ENCODE data around the gene ITGA2. TPM values are rescaled to one million over a fixed set of nuclear protein-coding genes. Genes with fewer than 3 reads are reported as not detected.

ITGA2 gene
- total RNA-seq, 2 experiments from 2014 or later = 4.3 to 4.8 TPM

DNA sequence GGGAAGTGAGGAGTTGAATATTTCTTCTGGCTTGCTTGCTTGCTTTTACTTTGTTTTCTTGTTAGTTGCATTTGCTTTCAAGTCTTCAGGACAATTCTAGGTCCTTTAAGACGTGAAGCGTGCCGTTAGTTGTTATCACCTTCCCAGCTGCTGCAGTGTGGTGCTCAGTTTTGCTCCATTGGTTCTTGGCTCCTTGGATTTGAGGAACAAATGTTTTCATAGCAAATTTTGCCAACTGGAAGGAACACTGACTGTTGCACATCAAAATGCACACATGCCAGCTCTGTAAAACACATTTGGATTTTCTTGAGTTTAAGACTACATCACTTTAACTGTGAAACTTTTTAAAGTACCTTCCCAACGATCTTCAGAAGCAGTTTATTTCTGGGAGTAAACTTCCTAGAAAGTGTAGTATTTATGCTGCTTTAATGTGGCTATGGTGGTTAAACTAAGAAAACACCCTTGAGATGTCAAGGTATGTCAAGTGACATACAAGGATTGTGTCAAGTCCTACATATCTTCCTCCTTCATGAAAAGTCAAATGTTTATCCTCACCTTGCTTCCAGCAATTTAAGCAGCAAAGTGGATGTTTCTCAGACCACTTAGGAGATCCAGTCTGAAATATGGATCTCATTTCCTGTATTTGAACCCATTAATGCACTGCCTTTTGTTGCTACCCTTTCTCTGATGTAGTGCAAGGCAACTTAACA, 95.5 kb downstream of the ITGA2 start:
- DNase-seq (no peak), ATAC-seq (peak; percentile 28)
- H3K36me3 Mint-ChIP-seq (ENCODE audit: low read depth) = peaks cover 48% of the 10 kb centered on the region
- H3K4me1 Mint-ChIP-seq (ENCODE audit: low read depth) = peaks cover 74% of the 10 kb centered on the region
- H3K27me3 Mint-ChIP-seq (ENCODE audit: low read depth) = no peaks in the 10 kb centered on the region
- H3K9me3 Mint-ChIP-seq (ENCODE audit: insufficient read depth) = peaks cover 9% of the 10 kb centered on the region
- H3K27ac Mint-ChIP-seq = peak overlapping the region; percentile 56
- CTCF ChIA-PET = no interaction called here
- POLR2A ChIA-PET = interaction anchor here (0.6 kb wide), 1 partner anchor 128 kb away, joined by 4 read pairs; no protein-coding TSS in a partner anchor
- peak overlapping the region; percentile 36 for H3K4me3 Mint-ChIP-seq

DNA sequence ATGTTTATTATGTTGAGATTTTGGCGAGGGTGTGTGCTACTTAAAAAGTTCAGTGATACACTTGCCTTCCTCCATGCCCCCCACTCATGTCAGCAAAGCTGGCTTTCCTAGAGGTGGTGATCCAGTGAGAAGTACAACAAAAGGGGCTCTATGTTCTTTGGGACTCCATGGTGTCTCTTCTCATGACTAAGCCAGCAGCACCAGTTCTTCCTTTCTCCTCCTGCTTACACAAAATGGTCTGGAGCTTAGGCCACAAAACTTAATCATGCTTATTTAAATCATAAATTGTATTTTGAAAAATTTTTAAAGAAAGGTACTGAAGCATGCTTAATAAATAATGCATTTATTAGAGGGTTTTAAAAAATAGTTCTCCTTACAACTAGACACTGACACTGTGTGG, 98.0 kb downstream of the ITGA2 start:
- ATAC-seq = no peak
- Mint-ChIP-seq H3K27ac (no peak overlapping the region), H3K4me1 (ENCODE audit: low read depth) (peaks cover 77% of the 10 kb centered on the region), H3K9me3 (ENCODE audit: insufficient read depth) (no peaks in the 10 kb centered on the region), H3K27me3 (ENCODE audit: low read depth) (no peaks in the 10 kb centered on the region), H3K4me3 (no peak overlapping the region), H3K36me3 (ENCODE audit: low read depth) (peaks cover 46% of the 10 kb centered on the region)
- no peak for DNase-seq
- POLR2A ChIA-PET = interaction anchor here (1.3 to 1.5 kb wide), 2 partner anchors 18 to 138 kb away, joined by 3 read pairs; no protein-coding TSS in a partner anchor
- CTCF ChIA-PET = interaction anchor here (1.1 to 7.2 kb wide), 4 partner anchors 9 to 138 kb away, joined by 5 to 119 read pairs (median 20); no protein-coding TSS in a partner anchor

DNA sequence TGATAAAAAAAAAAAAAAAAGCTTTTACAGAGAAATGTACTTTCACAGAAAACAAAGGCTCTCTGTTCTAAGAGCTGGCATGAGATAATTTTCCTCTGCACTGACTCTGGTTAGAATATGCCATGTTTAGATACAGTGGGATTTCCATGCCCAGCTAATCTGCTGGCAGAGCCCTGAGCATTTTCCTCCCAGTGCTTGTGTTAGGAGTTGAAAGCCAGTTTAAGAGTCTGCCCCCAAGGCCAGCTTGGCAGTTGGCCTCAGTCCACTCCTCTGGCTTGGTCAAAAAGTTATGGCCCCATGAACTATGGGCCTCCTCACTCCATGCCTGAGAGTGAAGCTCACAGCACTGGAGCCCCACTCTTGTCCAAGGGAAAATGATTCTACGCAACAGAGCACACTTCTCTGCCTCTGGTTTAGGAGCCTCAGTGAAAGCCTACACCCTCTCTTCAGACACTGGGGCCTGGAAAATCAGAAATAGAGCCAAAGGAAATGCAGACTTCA, 98.5 kb downstream of the ITGA2 start:
- CTCF ChIA-PET = interaction anchor here (1.1 to 7.2 kb wide), 6 partner anchors 8 to 147 kb away, joined by 3 to 119 read pairs (median 6); no protein-coding TSS in a partner anchor
- no peak for ATAC-seq

DNA sequence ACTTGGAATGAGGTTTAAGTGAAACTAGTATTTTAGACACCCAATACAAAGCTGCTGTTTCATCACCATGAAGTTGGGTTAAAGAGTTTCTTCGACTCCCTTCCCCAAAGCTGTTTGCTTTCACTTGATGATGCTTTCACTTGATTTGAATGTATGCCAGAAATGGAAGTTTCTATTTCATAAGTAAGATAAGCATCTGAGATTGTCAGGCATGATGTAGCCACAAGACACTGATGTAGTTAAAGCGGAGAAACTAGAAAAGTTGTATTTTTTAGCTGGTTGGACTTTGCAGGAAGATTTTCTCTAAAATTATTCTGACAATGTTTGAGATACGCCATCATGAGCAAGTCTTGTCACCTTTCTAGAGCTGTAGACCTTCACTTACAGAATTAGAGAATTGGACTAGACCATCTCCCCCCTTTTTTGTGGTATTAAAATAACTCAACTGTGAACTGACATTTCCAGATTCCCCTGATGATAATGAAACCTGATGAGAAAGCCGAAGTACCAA, 100.4 kb downstream of the ITGA2 start:
- peak overlapping the region; percentile 29 for H3K4me3 Mint-ChIP-seq
- POLR2A ChIA-PET = interaction anchor here (1.9 kb wide), 1 partner anchor 58 kb away, joined by 7 read pairs; no protein-coding TSS in a partner anchor
- CTCF ChIA-PET = interaction anchor here (0.9 to 7.2 kb wide), 21 partner anchors 10 to 174 kb away, joined by 3 to 119 read pairs (median 5); no protein-coding TSS in a partner anchor
- H3K36me3 Mint-ChIP-seq (ENCODE audit: low read depth) = peaks cover 31% of the 10 kb centered on the region
- peak overlapping the region; percentile 61 for H3K27ac Mint-ChIP-seq
- no peaks in the 10 kb centered on the region for H3K27me3 Mint-ChIP-seq (ENCODE audit: low read depth)
- no peak for DNase-seq
- H3K9me3 Mint-ChIP-seq (ENCODE audit: insufficient read depth) = no peaks in the 10 kb centered on the region
- ATAC-seq = peak; percentile 57
- H3K4me1 Mint-ChIP-seq (ENCODE audit: low read depth) = peaks cover 53% of the 10 kb centered on the region

More for the DNA sequence above, 98.5 kb downstream of the ITGA2 start:
- peaks cover 46% of the 10 kb centered on the region for H3K36me3 Mint-ChIP-seq (ENCODE audit: low read depth)
- DNase-seq = no peak
- POLR2A ChIA-PET = interaction anchor here (1.3 to 1.5 kb wide), 2 partner anchors 18 to 139 kb away, joined by 3 read pairs; no protein-coding TSS in a partner anchor
- peaks cover 72% of the 10 kb centered on the region for H3K4me1 Mint-ChIP-seq (ENCODE audit: low read depth)
- H3K9me3 Mint-ChIP-seq (ENCODE audit: insufficient read depth) = no peaks in the 10 kb centered on the region
- no peaks in the 10 kb centered on the region for H3K27me3 Mint-ChIP-seq (ENCODE audit: low read depth)
- no peak overlapping the region for H3K27ac Mint-ChIP-seq
- H3K4me3 Mint-ChIP-seq = no peak overlapping the region

DNA sequence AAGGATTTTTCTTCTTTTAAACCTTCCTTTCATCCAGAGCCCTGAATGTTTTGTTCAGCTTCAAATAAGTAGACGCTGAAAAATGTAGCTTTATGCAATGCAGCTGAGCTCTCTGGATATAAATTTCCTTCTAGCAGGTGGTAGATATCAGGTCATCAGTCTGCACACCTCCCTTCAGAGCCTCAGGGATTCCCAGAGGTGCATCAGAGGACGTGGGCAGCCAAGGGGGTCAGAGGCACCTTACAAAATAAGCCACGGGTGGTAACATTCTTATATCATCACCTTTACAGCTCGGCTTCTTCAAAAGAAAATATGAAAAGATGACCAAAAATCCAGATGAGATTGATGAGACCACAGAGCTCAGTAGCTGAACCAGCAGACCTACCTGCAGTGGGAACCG, 101.1 kb downstream of the ITGA2 start:
- ChIA-PET POLR2A (interaction anchor here (0.9 to 1.9 kb wide), 2 partner anchors 58 to 141 kb away, joined by 4 to 7 read pairs; no protein-coding TSS in a partner anchor), CTCF (interaction anchor here (0.9 to 7.2 kb wide), 15 partner anchors 9 to 175 kb away, joined by 3 to 119 read pairs (median 6); no protein-coding TSS in a partner anchor)
- Mint-ChIP-seq H3K4me3 (no peak overlapping the region), H3K4me1 (ENCODE audit: low read depth) (peaks cover 50% of the 10 kb centered on the region), H3K36me3 (ENCODE audit: low read depth) (peaks cover 35% of the 10 kb centered on the region), H3K27me3 (ENCODE audit: low read depth) (no peaks in the 10 kb centered on the region), H3K27ac (peak overlapping the region; percentile 55), H3K9me3 (ENCODE audit: insufficient read depth) (no peaks in the 10 kb centered on the region)
- DNase-seq (no peak), ATAC-seq (peak; percentile 32)

DNA sequence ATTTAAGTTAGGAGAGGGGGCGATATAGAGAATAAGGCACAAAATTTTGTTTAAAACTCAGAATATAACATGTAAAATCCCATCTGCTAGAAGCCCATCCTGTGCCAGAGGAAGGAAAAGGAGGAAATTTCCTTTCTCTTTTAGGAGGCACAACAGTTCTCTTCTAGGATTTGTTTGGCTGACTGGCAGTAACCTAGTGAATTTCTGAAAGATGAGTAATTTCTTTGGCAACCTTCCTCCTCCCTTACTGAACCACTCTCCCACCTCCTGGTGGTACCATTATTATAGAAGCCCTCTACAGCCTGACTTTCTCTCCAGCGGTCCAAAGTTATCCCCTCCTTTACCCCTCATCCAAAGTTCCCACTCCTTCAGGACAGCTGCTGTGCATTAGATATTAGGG, 102.1 kb downstream of the ITGA2 start:
- ChIA-PET CTCF (interaction anchor here (1.1 to 7.2 kb wide), 8 partner anchors 19 to 142 kb away, joined by 3 to 119 read pairs (median 8); no protein-coding TSS in a partner anchor), POLR2A (interaction anchor here (0.9 kb wide), 1 partner anchor 142 kb away, joined by 4 read pairs; no protein-coding TSS in a partner anchor)
- Mint-ChIP-seq H3K27me3 (ENCODE audit: low read depth) (no peaks in the 10 kb centered on the region), H3K4me1 (ENCODE audit: low read depth) (peaks cover 52% of the 10 kb centered on the region), H3K36me3 (ENCODE audit: low read depth) (peaks cover 28% of the 10 kb centered on the region), H3K9me3 (ENCODE audit: insufficient read depth) (no peaks in the 10 kb centered on the region), H3K27ac (no peak overlapping the region), H3K4me3 (no peak overlapping the region)
- DNase-seq = no peak
- no peak for ATAC-seq

DNA sequence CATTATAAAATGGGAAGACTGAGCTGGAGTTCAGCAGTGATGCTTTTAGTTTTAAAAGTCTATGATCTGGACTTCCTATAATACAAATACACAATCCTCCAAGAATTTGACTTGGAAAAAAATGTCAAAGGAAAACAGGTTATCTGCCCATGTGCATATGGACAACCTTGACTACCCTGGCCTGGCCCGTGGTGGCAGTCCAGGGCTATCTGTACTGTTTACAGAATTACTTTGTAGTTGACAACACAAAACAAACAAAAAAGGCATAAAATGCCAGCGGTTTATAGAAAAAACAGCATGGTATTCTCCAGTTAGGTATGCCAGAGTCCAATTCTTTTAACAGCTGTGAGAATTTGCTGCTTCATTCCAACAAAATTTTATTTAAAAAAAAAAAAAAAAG, 103.1 kb downstream of the ITGA2 start:
- H3K9me3 Mint-ChIP-seq (ENCODE audit: insufficient read depth) = no peaks in the 10 kb centered on the region
- DNase-seq (no peak), ATAC-seq (no peak)
- ChIA-PET POLR2A (no interaction called here), CTCF (interaction anchor here (1.1 to 7.2 kb wide), 9 partner anchors 17 to 143 kb away, joined by 3 to 119 read pairs (median 4); partner anchors contain the start of gene MOCS2)
- peaks cover 26% of the 10 kb centered on the region for H3K36me3 Mint-ChIP-seq (ENCODE audit: low read depth)
- peaks cover 49% of the 10 kb centered on the region for H3K4me1 Mint-ChIP-seq (ENCODE audit: low read depth)
- no peak overlapping the region for H3K27ac Mint-ChIP-seq
- no peak overlapping the region for H3K4me3 Mint-ChIP-seq
- H3K27me3 Mint-ChIP-seq (ENCODE audit: low read depth) = no peaks in the 10 kb centered on the region

DNA sequence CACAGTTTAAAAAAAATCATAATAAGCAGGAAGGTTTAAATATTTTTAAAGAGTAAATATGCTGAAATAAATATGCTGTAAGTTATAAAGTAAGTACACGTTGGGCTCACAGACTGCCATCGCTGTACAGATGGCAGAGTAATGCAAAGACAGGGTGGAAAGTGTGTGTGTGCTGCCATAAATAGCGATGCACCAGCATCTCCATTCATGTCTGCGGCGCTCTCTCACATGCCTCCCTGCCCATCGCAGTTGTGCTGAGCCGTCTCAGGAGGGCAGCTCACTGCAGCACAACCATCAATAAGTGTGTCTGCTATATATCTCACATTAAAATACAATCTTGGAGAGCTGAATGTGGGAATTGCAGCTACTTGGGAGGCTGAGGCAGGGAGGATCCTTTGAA, 106.1 kb downstream of the ITGA2 start:
- Mint-ChIP-seq H3K4me3 (no peak overlapping the region), H3K27ac (no peak overlapping the region), H3K9me3 (ENCODE audit: insufficient read depth) (no peaks in the 10 kb centered on the region), H3K4me1 (ENCODE audit: low read depth) (peaks cover 29% of the 10 kb centered on the region), H3K27me3 (ENCODE audit: low read depth) (no peaks in the 10 kb centered on the region), H3K36me3 (ENCODE audit: low read depth) (peaks cover 43% of the 10 kb centered on the region)
- DNase-seq = no peak
- no peak for ATAC-seq
- POLR2A ChIA-PET = interaction anchor here (1.0 kb wide), 1 partner anchor 145 kb away, joined by 3 read pairs; no protein-coding TSS in a partner anchor
- CTCF ChIA-PET = interaction anchor here (0.7 to 15.9 kb wide), 10 partner anchors 7 to 150 kb away, joined by 3 to 282 read pairs (median 4); partner anchors contain the start of gene ITGA2

DNA sequence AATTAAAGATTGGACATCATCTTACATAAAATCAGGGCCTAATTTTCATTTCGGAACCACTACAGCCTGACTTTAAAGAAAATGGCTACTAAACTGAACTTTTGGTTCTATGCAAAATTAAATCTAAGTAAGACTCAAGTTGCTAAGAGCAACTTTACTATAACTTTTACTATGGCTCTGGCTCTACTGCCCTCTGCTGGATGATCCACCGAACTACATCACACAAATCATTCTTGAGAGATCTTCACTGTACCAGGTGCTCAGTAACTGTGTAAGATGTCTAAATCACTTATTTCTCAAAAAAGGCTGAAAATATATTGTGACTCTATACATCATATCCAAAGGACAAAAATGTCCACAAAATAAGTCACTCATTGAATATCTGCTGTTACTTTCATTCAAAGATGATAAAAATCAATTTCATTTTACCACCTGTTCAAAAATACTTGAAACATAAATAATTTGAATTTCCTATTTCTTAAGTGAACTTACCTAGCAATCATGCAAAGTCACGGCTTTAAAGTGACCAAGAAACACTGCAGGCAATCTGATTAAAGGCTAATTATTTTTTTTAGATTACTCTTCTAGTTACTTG, 106.9 kb downstream of the ITGA2 start:
- Mint-ChIP-seq H3K27me3 (ENCODE audit: low read depth) (no peaks in the 10 kb centered on the region), H3K9me3 (ENCODE audit: insufficient read depth) (no peaks in the 10 kb centered on the region), H3K27ac (no peak overlapping the region), H3K4me1 (ENCODE audit: low read depth) (peaks cover 22% of the 10 kb centered on the region), H3K36me3 (ENCODE audit: low read depth) (peaks cover 42% of the 10 kb centered on the region), H3K4me3 (no peak overlapping the region)
- ATAC-seq = peak; percentile 71
- DNase-seq = peak; percentile 86
- ChIA-PET POLR2A (interaction anchor here (1.1 kb wide), 1 partner anchor 14 kb away, joined by 3 read pairs; the partner anchor contains the start of gene MOCS2), CTCF (interaction anchor here (0.7 to 15.9 kb wide), 10 partner anchors 8 to 151 kb away, joined by 3 to 282 read pairs (median 6); partner anchors contain the start of genes ITGA2 and MOCS2)

DNA sequence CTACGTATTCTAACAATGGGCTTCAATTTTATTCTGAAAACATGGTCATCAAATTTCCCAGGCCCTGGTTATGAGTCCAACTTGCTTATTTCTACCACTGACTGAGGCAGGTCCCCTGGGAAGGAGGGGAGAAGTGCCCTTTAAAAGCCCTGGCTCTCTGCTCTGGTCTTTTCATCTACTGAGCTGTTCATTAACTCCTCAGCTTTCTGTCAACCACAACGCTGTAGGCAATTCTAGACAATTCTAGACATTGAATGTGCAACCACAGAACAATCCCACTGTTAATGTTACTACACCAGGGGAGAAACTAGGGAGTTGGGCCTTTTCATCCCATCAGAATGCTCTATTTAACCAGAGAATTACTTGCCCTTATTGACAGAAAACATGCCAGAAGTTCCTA, 110.4 kb downstream of the ITGA2 start:
- ATAC-seq = no peak
- no peaks in the 10 kb centered on the region for H3K9me3 Mint-ChIP-seq (ENCODE audit: insufficient read depth)
- no peak overlapping the region for H3K27ac Mint-ChIP-seq
- no peak overlapping the region for H3K4me3 Mint-ChIP-seq
- no peaks in the 10 kb centered on the region for H3K27me3 Mint-ChIP-seq (ENCODE audit: low read depth)
- no peak for DNase-seq
- CTCF ChIA-PET = interaction anchor here (1.0 to 15.9 kb wide), 5 partner anchors 10 to 154 kb away, joined by 3 to 282 read pairs (median 5); no protein-coding TSS in a partner anchor
- peaks cover 57% of the 10 kb centered on the region for H3K36me3 Mint-ChIP-seq (ENCODE audit: low read depth)
- POLR2A ChIA-PET = no interaction called here
- H3K4me1 Mint-ChIP-seq (ENCODE audit: low read depth) = peaks cover 12% of the 10 kb centered on the region

DNA sequence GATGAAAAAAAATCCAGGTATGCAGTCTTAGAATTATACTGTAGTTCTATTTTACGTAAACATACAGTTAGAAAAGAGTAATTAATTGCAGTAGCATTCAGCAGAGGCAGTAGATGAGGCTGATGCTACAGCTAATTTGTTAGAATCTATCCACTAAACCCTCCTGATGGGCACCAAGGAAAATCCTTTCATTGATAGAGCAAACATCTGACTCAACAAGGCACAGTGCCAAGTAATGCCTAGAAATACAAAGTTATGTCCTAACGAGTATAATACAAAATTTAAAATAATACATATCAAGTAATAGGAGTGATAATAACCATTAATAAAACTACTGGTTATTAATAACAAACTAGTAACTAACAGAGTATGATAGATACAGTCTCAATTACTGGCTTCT, 111.5 kb downstream of the ITGA2 start:
- H3K4me3 Mint-ChIP-seq = no peak overlapping the region
- no peak overlapping the region for H3K27ac Mint-ChIP-seq
- peaks cover 62% of the 10 kb centered on the region for H3K36me3 Mint-ChIP-seq (ENCODE audit: low read depth)
- DNase-seq (no peak), ATAC-seq (no peak)
- no peaks in the 10 kb centered on the region for H3K27me3 Mint-ChIP-seq (ENCODE audit: low read depth)
- CTCF ChIA-PET = interaction anchor here (0.7 to 15.9 kb wide), 2 partner anchors 155 to 463 kb away, joined by 3 to 282 read pairs; no protein-coding TSS in a partner anchor
- POLR2A ChIA-PET = no interaction called here
- no peaks in the 10 kb centered on the region for H3K9me3 Mint-ChIP-seq (ENCODE audit: insufficient read depth)
- peaks cover 11% of the 10 kb centered on the region for H3K4me1 Mint-ChIP-seq (ENCODE audit: low read depth)

All from activated CD8-positive, alpha-beta T cell treated with anti-CD3 and anti-CD28 coated beads, Interleukin-2, amount 10 ng/mL, durations not matched to agents 7 days and 5 days (primary cell).